Activated naive CD4-positive, alpha-beta T cell treated with anti-CD3 and anti-CD28 coated beads, Interleukin-2, amount 10 ng/mL, durations not matched to agents 7 days and 5 days (primary cell): ENCODE measurements around the gene CDC73.
"Not testable (repeated sequence)": the region's sequence is repeated elsewhere in the genome, so short reads cannot be mapped to it uniquely, and the experiment has no call there.

Experiments
- CTCF ChIA-PET: fragments of 350-600 bp; sonication (Branson Sonifier 250); formaldehyde crosslinking; loops from one replicate; lab custom pipeline; 2021; ENCODE audit warnings: antibody characterized with exemption; lab: Charles Lee
- DNase-seq: peaks from one replicate; pipeline ENCODE4 v3.0.0-alpha.2; 2020
- H3K27ac Mint-ChIP-seq: one replicate; pipeline ENCODE4 v1.8.0; 2021; ENCODE audit warnings: mild to moderate bottlenecking, moderate library complexity, mixed read lengths
- H3K27me3 Mint-ChIP-seq: one replicate; pipeline ENCODE4 v1.8.0; 2021; ENCODE audit warnings: mild to moderate bottlenecking, mixed read lengths
- H3K36me3 Mint-ChIP-seq: one replicate; pipeline ENCODE4 v1.8.0; 2021; ENCODE audit warnings: mixed read lengths
- H3K4me1 Mint-ChIP-seq: one replicate; pipeline ENCODE4 v1.8.0; 2021; ENCODE audit warnings: mixed read lengths
- H3K4me3 Mint-ChIP-seq: one replicate; pipeline ENCODE4 v1.8.0; 2021; ENCODE audit warnings: mild to moderate bottlenecking, moderate library complexity, mixed read lengths
- H3K9me3 Mint-ChIP-seq: one replicate; pipeline ENCODE4 v1.8.0; 2021; ENCODE audit warnings: mixed read lengths

Gene CDC73

DNA sequence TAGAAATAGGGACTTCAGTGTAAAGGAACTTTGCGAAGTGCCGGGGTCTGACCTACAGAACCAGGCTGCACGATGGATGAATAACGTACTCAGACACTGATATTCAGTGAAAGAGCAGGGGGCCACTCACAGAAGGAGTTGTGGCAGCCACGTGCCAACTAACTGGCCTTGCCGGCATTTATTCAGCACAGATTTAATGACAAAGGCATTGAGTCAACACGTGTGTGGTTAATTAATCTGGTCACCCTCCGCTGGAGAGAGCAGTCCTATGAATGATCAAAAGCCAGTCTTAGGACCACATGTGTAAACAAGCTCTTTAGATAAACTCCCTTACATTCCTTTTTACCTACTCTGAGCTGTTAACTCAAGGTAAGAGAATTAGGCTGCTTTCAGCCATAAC is 70.8 kb downstream of the CDC73 start:
- Mint-ChIP-seq H3K4me1 (peaks cover 12% of the 10 kb centered on the region), H3K4me3 (no peak overlapping the region), H3K36me3 (peaks cover 31% of the 10 kb centered on the region), H3K9me3 (peaks cover 10% of the 10 kb centered on the region), H3K27ac (no peak overlapping the region), H3K27me3 (no peaks in the 10 kb centered on the region)
- CTCF ChIA-PET: no interaction called here
- DNase-seq: no peak

DNA sequence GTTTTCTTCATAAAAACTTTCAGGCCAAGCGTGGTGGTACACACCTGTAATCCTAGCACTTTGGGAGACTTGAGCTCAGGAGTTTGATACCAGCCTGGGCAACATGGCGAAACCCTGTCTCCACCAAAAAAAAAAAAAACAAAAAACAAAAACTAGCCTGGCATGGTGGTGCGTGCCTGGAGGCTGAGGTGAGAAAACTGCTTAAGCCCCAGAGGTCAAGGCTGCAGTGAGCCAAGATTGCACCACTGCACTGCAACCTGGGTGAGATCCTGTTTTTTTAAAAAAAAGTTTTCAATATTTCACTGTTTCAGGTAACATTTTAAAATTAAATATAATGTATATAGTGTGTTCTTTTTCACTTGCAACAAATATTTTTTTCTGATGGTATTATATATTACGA is 78.1 kb downstream of the CDC73 start:
- DNase-seq: no peak
- CTCF ChIA-PET: no interaction called here
- peaks cover 2% of the 10 kb centered on the region for H3K4me1 Mint-ChIP-seq
- H3K27ac Mint-ChIP-seq: no peak overlapping the region
- peaks cover 25% of the 10 kb centered on the region for H3K36me3 Mint-ChIP-seq
- no peak overlapping the region for H3K4me3 Mint-ChIP-seq
- H3K9me3 Mint-ChIP-seq: no peaks in the 10 kb centered on the region
- H3K27me3 Mint-ChIP-seq: no peaks in the 10 kb centered on the region

DNA sequence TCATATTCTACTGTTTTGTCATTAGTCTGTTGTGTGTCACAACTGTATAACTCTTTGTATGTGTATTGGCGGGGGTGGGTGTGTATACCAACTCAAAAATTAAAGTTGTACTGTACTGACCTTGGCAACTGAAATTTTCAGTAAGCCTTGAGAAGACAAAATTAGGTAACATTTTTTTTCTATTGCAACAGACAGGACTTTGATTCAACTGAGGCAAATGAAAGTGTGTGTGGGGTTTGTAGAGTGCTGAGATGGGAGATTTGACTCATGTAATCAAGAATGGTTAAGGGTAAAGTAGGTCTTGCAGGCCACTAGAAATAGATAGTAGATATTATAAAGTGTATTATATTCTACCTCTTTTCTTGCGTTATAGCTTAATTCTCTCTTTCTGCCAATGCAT is 79.2 kb downstream of the CDC73 start:
- CTCF ChIA-PET: no interaction called here
- peaks cover 31% of the 10 kb centered on the region for H3K36me3 Mint-ChIP-seq
- no peaks in the 10 kb centered on the region for H3K27me3 Mint-ChIP-seq
- no peak overlapping the region for H3K27ac Mint-ChIP-seq
- DNase-seq: no peak
- peaks cover 6% of the 10 kb centered on the region for H3K9me3 Mint-ChIP-seq
- no peak overlapping the region for H3K4me3 Mint-ChIP-seq
- H3K4me1 Mint-ChIP-seq: no peaks in the 10 kb centered on the region

DNA sequence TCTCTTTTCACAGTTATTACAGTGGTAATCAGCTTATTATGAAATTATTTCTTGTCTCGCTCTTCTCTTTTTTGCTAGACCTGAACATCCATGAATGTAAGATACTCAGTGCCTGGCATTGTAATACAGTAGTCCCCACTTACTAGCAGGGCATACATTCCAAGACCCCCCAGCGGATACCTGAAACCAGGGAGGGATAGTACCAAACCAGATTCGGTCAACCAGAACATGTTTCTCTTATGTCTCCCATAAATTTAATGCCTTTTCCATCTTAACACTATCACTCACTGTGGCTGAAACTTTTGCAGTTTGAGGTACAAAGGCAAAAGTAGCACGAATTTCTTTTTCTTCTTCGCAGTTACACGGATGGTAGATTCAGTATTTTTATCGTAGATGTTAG is 89.2 kb downstream of the CDC73 start:
- no peak for DNase-seq
- Mint-ChIP-seq H3K4me1 (peaks cover 9% of the 10 kb centered on the region), H3K27me3 (no peaks in the 10 kb centered on the region), H3K36me3 (peaks cover 74% of the 10 kb centered on the region), H3K4me3 (no peak overlapping the region), H3K9me3 (peaks cover 20% of the 10 kb centered on the region), H3K27ac (no peak overlapping the region)
- CTCF ChIA-PET: no interaction called here

DNA sequence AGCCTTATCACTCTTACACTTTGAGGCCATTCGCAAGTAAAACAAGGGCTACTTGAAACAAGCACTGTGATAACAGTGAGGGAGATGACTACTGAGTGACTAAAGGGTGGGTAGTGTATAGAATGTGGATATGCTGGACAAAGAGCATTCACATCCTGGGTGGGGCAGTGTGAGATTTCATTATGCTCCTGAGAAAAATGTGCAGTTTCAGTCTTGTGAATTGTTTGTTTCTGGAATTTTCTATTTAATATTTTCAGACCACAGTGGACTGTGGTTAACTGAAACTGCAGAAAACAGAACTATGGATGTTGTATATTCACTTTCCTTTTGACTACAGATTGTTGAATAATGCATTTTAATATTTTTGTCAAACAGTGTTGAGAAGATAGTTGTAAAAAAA is 89.7 kb downstream of the CDC73 start:
- H3K27ac Mint-ChIP-seq: no peak overlapping the region
- no peak for DNase-seq
- peaks cover 19% of the 10 kb centered on the region for H3K9me3 Mint-ChIP-seq
- H3K4me3 Mint-ChIP-seq: no peak overlapping the region
- H3K4me1 Mint-ChIP-seq: peaks cover 9% of the 10 kb centered on the region
- CTCF ChIA-PET: no interaction called here
- no peaks in the 10 kb centered on the region for H3K27me3 Mint-ChIP-seq
- H3K36me3 Mint-ChIP-seq: peaks cover 74% of the 10 kb centered on the region

DNA sequence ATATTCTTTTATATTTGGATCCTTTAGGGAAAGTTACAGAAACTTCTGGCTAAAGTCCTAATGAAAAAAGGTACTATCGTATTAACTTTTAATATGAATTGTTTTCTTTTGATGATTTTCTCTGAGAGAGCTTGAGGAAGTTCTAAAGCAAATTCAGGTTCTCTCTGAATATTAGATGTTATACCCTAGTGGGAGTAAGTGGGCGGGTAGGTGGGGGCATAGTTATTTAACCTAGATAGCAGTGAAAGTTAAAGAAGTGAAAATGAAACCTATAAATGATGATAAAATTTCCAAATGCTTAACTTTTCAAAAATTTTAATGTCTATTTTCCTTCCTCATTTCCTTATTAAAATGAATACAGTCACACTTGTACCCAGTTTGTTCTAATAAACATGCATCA is 90.8 kb downstream of the CDC73 start:
- peaks cover 9% of the 10 kb centered on the region for H3K4me1 Mint-ChIP-seq
- no peak for DNase-seq
- peaks cover 73% of the 10 kb centered on the region for H3K36me3 Mint-ChIP-seq
- H3K9me3 Mint-ChIP-seq: peaks cover 10% of the 10 kb centered on the region
- CTCF ChIA-PET: no interaction called here
- H3K27me3 Mint-ChIP-seq: no peaks in the 10 kb centered on the region
- no peak overlapping the region for H3K27ac Mint-ChIP-seq
- no peak overlapping the region for H3K4me3 Mint-ChIP-seq

DNA sequence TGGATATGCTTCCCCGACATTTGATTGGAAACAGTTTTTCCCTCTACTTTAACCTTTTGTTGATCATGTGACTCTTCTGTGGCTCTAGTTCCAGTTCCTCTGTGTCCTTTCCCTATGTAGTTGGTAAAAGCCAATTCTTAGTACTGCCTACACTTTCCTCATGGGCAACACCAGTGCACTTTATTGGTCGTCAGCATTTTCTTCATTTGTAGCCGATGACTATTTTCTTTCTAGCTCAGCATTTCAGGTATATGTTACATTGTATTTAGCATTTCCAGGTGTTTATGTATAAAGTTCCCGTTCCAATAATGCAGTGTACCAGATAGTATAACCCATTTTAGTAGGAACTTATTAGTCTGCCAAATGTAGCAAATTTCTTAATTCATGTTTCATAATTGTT is 92.2 kb downstream of the CDC73 start:
- no peak for DNase-seq
- no peak overlapping the region for H3K27ac Mint-ChIP-seq
- H3K9me3 Mint-ChIP-seq: peaks cover 10% of the 10 kb centered on the region
- H3K27me3 Mint-ChIP-seq: no peaks in the 10 kb centered on the region
- H3K4me1 Mint-ChIP-seq: peaks cover 9% of the 10 kb centered on the region
- CTCF ChIA-PET: no interaction called here
- no peak overlapping the region for H3K4me3 Mint-ChIP-seq
- peaks cover 73% of the 10 kb centered on the region for H3K36me3 Mint-ChIP-seq

DNA sequence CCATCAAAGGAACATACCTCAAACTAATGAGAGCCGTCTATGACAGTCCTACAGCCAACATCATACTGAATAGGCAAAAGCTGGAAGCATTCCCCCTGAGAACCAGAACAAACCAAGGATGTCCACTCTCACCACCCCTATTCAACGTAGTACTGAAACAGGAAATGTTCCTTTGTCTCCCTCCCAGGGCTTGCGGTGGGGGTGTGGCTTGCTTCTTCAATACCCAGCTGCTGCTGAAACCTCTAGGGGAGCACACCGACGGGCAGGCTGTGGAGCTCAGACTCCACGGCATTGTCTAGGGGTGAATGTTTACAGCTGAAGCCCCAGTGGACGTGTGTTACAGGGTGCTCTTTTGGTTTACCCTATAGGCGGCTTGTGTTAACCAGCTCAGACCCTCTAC is 95.1 kb downstream of the CDC73 start:
- H3K27ac Mint-ChIP-seq: no peak overlapping the region
- no peaks in the 10 kb centered on the region for H3K27me3 Mint-ChIP-seq
- CTCF ChIA-PET: no interaction called here
- no peak overlapping the region for H3K4me3 Mint-ChIP-seq
- peaks cover 65% of the 10 kb centered on the region for H3K36me3 Mint-ChIP-seq
- peaks cover 10% of the 10 kb centered on the region for H3K9me3 Mint-ChIP-seq
- DNase-seq: no peak
- H3K4me1 Mint-ChIP-seq: no peaks in the 10 kb centered on the region

DNA sequence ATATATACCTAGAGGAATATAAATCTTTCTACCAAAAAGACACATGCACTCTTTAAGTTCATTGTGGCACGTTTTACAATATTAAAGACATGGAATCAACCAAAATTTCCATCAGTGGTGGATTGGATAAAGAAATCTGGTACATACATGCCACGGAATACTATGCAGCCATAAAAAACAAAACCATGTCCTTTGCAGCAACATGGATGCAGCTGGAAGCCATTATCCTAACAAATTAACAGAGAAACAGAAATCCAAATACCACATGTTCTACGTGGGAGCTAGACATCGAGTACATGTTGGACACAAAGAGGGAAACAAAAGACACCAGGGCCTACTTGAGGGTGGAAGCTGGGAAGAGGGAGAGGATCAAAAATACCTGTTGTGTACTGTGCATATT is 97.6 kb downstream of the CDC73 start:
- Mint-ChIP-seq H3K27ac (no peak overlapping the region), H3K4me1 (no peaks in the 10 kb centered on the region), H3K4me3 (no peak overlapping the region), H3K36me3 (peaks cover 57% of the 10 kb centered on the region), H3K27me3 (no peaks in the 10 kb centered on the region), H3K9me3 (peaks cover 7% of the 10 kb centered on the region)
- CTCF ChIA-PET: no interaction called here
- no peak for DNase-seq

DNA sequence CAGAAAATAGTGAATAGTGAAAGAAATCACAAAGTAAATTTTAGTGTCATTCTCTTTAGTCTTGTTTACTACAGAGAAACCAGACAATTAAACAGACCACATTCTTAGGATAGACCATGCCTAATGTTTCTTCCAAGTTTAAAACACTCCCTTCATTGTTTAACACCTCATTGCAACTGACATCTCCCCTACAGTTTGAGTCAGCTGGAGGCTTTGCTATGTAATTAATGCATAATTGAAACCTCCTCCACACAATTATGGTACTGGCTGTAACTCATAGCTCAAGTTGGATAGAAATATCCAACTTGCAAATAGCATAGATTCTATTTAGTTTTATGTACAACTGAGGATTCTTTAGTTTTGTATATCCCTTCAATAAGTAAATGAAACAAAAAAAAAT is 99.8 kb downstream of the CDC73 start:
- no peaks in the 10 kb centered on the region for H3K27me3 Mint-ChIP-seq
- no peaks in the 10 kb centered on the region for H3K4me1 Mint-ChIP-seq
- DNase-seq: no peak
- peaks cover 57% of the 10 kb centered on the region for H3K36me3 Mint-ChIP-seq
- H3K27ac Mint-ChIP-seq: no peak overlapping the region
- H3K9me3 Mint-ChIP-seq: peaks cover 2% of the 10 kb centered on the region
- H3K4me3 Mint-ChIP-seq: no peak overlapping the region
- CTCF ChIA-PET: no interaction called here

DNA sequence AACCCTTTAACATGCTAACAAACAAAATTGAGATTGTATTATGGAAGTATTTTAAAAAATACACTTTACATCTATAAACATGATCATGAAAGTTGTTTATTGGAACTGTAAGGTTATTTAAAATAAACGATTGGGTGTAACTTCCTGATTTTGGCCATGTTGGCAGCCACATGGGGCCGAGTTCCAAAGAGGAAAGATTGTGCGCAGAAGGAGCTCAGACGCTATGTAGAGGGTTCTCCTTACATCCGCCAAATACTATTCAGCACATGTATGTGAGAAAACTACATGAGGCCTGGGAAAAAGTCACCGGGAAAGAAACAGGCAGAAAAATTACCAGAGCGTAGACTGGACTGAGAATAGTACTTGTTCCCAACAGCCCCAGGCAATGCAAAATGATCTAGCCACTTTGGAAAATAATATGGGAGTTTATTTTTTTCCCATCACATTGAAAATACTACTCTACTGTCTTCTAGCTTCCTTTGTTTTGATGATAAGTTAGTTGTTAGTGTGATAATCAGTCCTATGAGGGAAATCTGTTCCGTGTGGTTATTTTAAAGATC is 100.3 kb downstream of the CDC73 start:
- no peaks in the 10 kb centered on the region for H3K4me1 Mint-ChIP-seq
- H3K36me3 Mint-ChIP-seq: peaks cover 56% of the 10 kb centered on the region
- CTCF ChIA-PET: no interaction called here
- no peak overlapping the region for H3K27ac Mint-ChIP-seq
- DNase-seq: no peak
- no peak overlapping the region for H3K4me3 Mint-ChIP-seq
- peaks cover 2% of the 10 kb centered on the region for H3K9me3 Mint-ChIP-seq
- H3K27me3 Mint-ChIP-seq: no peaks in the 10 kb centered on the region

DNA sequence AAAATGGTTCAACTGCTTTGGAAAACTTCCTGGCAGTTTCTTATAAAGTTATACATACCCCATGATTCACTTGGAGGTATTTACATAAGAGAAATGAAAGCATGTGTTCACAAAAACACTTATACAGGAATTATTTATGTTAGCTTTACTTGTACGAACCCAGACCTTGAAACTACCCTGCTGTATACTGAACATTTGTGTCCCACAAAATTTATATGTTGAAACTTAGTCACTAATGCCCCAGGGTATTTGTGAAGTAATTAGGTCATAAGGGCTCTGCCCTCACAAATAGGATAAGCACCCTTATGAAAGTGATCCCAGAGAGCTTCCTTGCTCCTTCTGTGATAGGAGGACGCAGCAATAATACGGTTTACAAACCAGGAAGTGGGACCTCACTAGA is 107.3 kb downstream of the CDC73 start:
- peaks cover 41% of the 10 kb centered on the region for H3K36me3 Mint-ChIP-seq
- CTCF ChIA-PET: no interaction called here

DNA sequence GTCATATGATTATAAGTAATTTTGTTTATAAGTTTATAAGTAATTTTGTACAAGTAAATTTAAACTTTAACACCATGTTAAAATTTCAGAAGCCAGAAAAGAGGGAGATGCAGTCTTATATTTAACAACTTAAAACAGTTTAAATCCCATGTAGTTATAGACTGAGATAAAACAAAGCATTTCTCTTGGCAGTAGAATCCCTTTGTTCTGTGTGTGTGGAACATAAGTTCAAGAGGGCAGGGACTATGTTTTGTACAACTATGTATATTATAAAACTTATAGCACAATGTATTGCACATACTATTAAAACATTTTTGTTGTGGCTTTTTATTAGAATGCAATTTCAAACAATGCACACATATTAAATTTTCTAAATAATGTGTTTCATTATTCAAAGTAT is 109.3 kb downstream of the CDC73 start:
- H3K27ac Mint-ChIP-seq, H3K9me3 Mint-ChIP-seq, CTCF ChIA-PET, H3K4me1 Mint-ChIP-seq, DNase-seq, H3K4me3 Mint-ChIP-seq, H3K27me3 Mint-ChIP-seq: not testable (repeated sequence)
- peaks cover 33% of the 10 kb centered on the region for H3K36me3 Mint-ChIP-seq

More for the DNA sequence above, 107.3 kb downstream of the CDC73 start:
- Mint-ChIP-seq H3K27ac (no peak overlapping the region), H3K27me3 (no peaks in the 10 kb centered on the region), H3K4me1 (no peaks in the 10 kb centered on the region), H3K9me3 (peaks cover 2% of the 10 kb centered on the region), H3K4me3 (no peak overlapping the region)
- no peak for DNase-seq

DNA sequence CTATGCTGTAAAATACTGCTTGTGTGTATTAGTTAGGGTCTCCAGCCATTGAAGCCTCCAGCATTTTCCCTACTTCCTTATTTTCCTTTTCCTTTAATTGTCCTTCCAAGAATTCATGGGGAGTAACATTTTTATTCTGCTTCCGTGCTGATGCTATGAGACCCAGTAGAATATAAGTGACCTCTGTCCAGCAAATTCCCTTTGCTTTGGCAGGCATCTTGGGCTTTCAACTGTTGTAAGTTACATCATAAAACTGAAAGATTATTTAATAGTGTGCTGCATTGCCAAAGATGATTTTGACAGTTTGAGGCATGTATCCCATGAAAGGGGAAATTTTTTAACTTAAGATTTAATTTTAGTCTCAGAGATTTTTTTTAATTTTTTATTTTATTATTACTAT is 112.7 kb downstream of the CDC73 start:
- no peak for DNase-seq
- no peak overlapping the region for H3K4me3 Mint-ChIP-seq
- H3K27ac Mint-ChIP-seq: no peak overlapping the region
- peaks cover 2% of the 10 kb centered on the region for H3K4me1 Mint-ChIP-seq
- peaks cover 43% of the 10 kb centered on the region for H3K36me3 Mint-ChIP-seq
- H3K27me3 Mint-ChIP-seq: no peaks in the 10 kb centered on the region
- CTCF ChIA-PET: no interaction called here
- no peaks in the 10 kb centered on the region for H3K9me3 Mint-ChIP-seq

DNA sequence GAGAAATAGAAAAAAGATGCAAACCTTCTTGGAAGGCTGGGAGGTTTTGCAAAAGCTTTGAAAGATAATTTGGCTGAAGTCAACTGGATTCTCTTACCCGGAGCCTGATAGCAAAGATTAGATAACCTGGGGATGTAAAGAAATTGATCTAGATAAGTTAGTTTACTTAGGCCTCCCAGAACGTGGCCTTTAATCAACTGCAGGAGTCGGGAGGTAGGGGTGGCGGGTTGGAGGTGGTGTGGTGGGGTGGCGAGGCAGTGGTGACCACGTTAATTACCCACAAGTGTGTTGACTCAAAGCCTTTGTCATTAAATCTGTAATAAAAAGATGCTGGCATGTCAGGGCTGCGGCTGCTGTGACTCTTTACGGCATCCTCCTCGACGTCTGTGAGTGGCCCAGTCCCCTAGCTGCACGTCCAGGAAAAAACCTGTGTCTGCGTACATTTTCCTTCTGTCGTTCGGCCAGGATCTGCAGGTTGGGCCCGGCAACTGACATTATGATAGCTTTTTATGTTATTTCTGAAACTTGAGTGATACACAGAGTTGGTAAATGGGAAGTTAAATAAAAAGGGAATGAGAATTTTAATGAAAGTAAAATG is 115.6 kb downstream of the CDC73 start:
- Mint-ChIP-seq H3K36me3 (peaks cover 67% of the 10 kb centered on the region), H3K27ac (no peak overlapping the region), H3K27me3 (no peaks in the 10 kb centered on the region), H3K4me1 (peaks cover 29% of the 10 kb centered on the region), H3K4me3 (no peak overlapping the region), H3K9me3 (peaks cover 11% of the 10 kb centered on the region)
- no peak for DNase-seq
- CTCF ChIA-PET: no interaction called here
